Measurements from ENCODE around the gene POR. TPM values are rescaled to one million over a fixed set of nuclear protein-coding genes. Genes with fewer than 3 reads are reported as not detected.

The POR gene
- total RNA-seq, 1 experiment from 2014 or later = 151 TPM

DNA sequence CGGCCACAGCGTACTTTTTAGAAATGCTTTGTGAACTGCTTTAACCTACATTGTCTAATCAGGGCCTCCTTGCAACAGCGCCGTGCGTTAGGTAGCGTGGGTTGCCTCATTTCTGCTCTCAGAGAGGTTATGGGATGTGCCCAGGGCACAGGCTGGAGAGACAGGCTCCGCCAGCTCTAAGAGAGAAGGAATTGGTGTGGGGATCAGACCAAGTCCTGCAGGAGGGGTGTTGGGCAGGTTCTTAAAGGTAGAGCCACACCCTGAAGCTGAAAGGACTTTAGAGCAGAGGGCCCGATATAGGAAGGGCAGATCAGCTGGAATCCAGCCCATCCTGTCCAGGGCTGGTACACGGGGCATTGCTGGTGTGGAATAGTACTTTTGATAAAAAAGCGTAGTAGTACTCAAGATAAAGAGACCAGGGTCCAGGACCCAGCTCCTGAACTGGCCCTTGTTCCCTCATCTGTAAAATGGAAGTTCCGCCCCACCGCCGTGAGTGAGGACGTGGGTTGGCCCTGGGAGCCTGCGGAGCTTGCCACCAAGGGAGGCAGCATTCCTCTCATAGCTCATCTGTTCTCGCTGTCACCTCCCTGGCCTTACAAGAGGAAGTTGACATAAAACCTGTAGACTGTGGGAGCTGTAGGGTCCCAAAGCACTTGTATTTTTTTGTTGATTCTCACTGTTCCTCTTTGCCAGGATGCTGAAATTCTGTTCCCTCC is 42.2 kb downstream of the POR start (continued):
- TF ChIP-seq JAZF1 (CRISPR knock-in tag; IDR thresholded peaks at IDR 0.05) = no peak
- no peak for TF ChIP-seq SMAD4 (CRISPR knock-in tag; IDR thresholded peaks at IDR 0.05)
- TF ChIP-seq SMAD3 (CRISPR knock-in tag; IDR thresholded peaks at IDR 0.05; ENCODE audit: borderline replicate concordance) = no peak
- no peak for TF ChIP-seq SOX15 (CRISPR knock-in tag; IDR thresholded peaks at IDR 0.05)
- TF ChIP-seq ZNF317 (CRISPR knock-in tag; IDR thresholded peaks at IDR 0.05; ENCODE audit: borderline replicate concordance, low read depth) = no peak
- TF ChIP-seq ZNF396 (CRISPR knock-in tag; IDR thresholded peaks at IDR 0.05; ENCODE audit: borderline replicate concordance) = no peak
- TF ChIP-seq, protein P1, sequence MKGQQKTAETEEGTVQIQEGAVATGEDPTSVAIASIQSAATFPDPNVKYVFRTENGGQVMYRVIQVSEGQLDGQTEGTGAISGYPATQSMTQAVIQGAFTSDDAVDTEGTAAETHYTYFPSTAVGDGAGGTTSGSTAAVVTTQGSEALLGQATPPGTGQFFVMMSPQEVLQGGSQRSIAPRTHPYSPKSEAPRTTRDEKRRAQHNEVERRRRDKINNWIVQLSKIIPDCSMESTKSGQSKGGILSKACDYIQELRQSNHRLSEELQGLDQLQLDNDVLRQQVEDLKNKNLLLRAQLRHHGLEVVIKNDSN (CRISPR knock-in tag; IDR thresholded peaks at IDR 0.05) = no peak
- no peak for TF ChIP-seq ESRRA (CRISPR knock-in tag; IDR thresholded peaks at IDR 0.05; ENCODE audit: borderline replicate concordance)

GRCh38 chr7:75958802-75959543 is 44.0 kb downstream of the POR start:
- Mint-ChIP-seq H3K4me3 (no peak overlapping the region), H3K27me3 (ENCODE audit: low read depth) (no peaks in the 10 kb centered on the region), H3K9me3 (no peaks in the 10 kb centered on the region), H3K27ac (peak overlapping the region; percentile 36; the same call in 1 of the 2 replicates), H3K36me3 (peaks cover 32% of the 10 kb centered on the region), H3K4me1 (peaks cover 22% of the 10 kb centered on the region)
- CTCF ChIA-PET = no interaction called here
- TF ChIP-seq CREB1 (CRISPR knock-in tag; IDR thresholded peaks at IDR 0.05) (no peak), FOXK1 (CRISPR knock-in tag; IDR thresholded peaks at IDR 0.05) (no peak), ZNF512 (CRISPR knock-in tag; IDR thresholded peaks at IDR 0.05; ENCODE audit: borderline replicate concordance) (no peak), ATF3 (CRISPR knock-in tag; conservative IDR thresholded peaks at IDR 0.05) (no peak)
- TF ChIP-seq, protein P2, sequence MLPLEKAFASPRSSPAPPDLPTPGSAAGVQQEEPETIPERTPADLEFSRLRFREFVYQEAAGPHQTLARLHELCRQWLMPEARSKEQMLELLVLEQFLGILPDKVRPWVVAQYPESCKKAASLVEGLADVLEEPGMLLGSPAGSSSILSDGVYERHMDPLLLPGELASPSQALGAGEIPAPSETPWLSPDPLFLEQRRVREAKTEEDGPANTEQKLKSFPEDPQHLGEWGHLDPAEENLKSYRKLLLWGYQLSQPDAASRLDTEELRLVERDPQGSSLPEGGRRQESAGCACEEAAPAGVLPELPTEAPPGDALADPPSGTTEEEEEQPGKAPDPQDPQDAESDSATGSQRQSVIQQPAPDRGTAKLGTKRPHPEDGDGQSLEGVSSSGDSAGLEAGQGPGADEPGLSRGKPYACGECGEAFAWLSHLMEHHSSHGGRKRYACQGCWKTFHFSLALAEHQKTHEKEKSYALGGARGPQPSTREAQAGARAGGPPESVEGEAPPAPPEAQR (CRISPR knock-in tag; IDR thresholded peaks at IDR 0.05) = no peak
- POLR2A ChIA-PET = no interaction called here
- ATAC-seq = no peak
- no peak for DNase-seq (ENCODE audit: low spot score)

GRCh38 chr7:75960372-75960771 is 45.4 kb downstream of the POR start:
- peaks cover 30% of the 10 kb centered on the region for H3K36me3 Mint-ChIP-seq
- H3K4me3 Mint-ChIP-seq = no peak overlapping the region
- POLR2A ChIA-PET = no interaction called here
- ATAC-seq (no peak), DNase-seq (ENCODE audit: low spot score) (no peak)
- CTCF ChIA-PET = interaction anchor here (0.9 to 2.3 kb wide), 3 partner anchors 60 to 198 kb away, joined by 3 to 18 read pairs (median 4); no protein-coding TSS in a partner anchor
- TF ChIP-seq SOX15 (CRISPR knock-in tag; IDR thresholded peaks at IDR 0.05) = no peak
- no peak for TF ChIP-seq ZNF671 (CRISPR knock-in tag; IDR thresholded peaks at IDR 0.05)
- TF ChIP-seq PRRX2 (CRISPR knock-in tag; IDR thresholded peaks at IDR 0.05) = no peak
- TF ChIP-seq ZNF425 (CRISPR knock-in tag; conservative IDR thresholded peaks at IDR 0.05) = no peak
- no peak for TF ChIP-seq MXD4 (CRISPR knock-in tag; IDR thresholded peaks at IDR 0.05; ENCODE audit: borderline replicate concordance)
- TF ChIP-seq NR1H2 (CRISPR knock-in tag; IDR thresholded peaks at IDR 0.05) = no peak
- no peak for TF ChIP-seq ZNF219 (CRISPR knock-in tag; IDR thresholded peaks at IDR 0.05; ENCODE audit: borderline replicate concordance)
- no peak for TF ChIP-seq ZNF512 (CRISPR knock-in tag; IDR thresholded peaks at IDR 0.05; ENCODE audit: borderline replicate concordance)
- TF ChIP-seq, protein P1 (CRISPR knock-in tag; IDR thresholded peaks at IDR 0.05) = no peak
- TF ChIP-seq RORB (CRISPR knock-in tag; IDR thresholded peaks at IDR 0.05) = no peak
- TF ChIP-seq ZNF138 (CRISPR knock-in tag; conservative IDR thresholded peaks at IDR 0.05) = no peak
- H3K9me3 Mint-ChIP-seq = no peaks in the 10 kb centered on the region
- H3K27me3 Mint-ChIP-seq (ENCODE audit: low read depth) = no peaks in the 10 kb centered on the region
- 0 out of 2 replicates have a peak overlapping the region, but pooled peaks have one; percentile 19 for H3K27ac Mint-ChIP-seq
- H3K4me1 Mint-ChIP-seq = peaks cover 22% of the 10 kb centered on the region

Measured in WTC11 (cell line).